HG02885 (cell line): ENCODE measurements around the gene PROB1.
A peak's percentile ranks its signal among the peaks of the same experiment; 100 is the strongest.
"Not testable (repeated sequence)": the region's sequence is repeated elsewhere in the genome, so short reads cannot be mapped to it uniquely, and the experiment has no call there.

Experiments
- ATAC-seq: cut with Tn5 transposase; IDR thresholded peaks from one replicate; pipeline ENCODE4 v1.9.1; 2021; ENCODE audit warnings: mild to moderate bottlenecking; ENCODE audit not compliant: unreplicated experiment, poor library complexity

The PROB1 gene

DNA sequence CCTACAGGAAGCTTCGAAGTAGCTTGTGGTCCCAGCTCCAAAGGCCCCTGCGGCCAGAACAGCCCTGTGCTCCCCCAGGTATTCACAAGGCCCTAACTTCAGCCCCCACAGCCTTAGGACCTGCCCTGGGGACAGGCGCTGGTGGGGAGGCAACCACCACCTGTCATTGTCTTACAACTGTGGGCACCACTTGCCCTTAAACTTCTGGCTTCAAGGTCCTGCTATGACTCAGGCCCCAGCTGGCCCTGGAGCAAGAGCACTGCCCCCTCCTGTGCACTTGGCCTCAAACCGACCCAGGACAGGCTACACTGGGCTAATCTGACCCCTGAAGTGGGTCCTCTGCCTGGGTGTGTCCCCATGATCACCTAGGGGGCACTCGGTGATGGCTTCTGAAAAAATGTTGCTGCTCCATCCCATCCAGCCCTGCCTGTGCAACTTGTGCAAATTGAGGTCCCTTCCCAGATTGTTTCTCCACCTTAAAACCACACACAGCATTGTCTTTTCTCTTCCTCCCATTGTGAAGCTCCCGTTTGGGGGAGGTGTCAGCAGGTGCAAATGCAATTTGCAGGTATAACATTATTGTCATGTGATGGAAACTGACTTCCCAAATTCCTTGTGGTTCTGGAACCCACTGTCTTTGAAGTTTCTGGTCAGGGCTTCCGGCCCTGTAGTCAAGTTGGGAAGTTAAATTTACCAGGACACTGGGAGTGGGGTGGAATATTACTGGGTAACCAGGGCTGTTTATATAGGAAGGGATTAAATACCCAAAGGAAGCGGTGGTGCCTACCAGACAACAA, 1.1 kb upstream of the PROB1 start:
- no peak for ATAC-seq

DNA sequence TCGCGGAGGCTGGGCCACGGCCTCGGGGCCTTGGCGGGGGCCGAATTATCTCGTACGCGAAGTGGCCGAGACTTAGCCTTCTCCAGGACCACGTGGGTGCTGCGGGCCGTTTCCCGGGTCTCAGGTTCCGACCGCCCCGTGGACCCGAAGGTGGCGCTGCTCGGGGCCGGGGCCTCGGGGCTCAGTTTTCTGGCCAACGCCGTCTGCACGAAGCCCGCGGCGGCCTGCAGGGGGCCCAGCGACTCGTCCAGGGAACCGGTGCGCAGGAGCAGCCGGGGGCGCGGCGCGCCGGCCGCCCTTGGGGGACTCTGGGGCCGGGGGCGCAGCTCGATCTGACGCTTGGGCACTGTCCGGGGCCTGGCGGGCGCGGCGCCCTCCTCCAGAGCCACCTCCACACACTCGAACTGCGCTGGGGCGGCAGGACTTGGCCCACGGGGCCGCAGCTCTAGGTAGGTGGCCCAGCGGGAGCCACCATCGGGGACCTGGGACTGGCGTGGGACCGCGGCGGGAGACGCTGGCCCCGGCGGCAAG, 716 bp downstream of the PROB1 start:
- peak; percentile 17 for ATAC-seq

DNA sequence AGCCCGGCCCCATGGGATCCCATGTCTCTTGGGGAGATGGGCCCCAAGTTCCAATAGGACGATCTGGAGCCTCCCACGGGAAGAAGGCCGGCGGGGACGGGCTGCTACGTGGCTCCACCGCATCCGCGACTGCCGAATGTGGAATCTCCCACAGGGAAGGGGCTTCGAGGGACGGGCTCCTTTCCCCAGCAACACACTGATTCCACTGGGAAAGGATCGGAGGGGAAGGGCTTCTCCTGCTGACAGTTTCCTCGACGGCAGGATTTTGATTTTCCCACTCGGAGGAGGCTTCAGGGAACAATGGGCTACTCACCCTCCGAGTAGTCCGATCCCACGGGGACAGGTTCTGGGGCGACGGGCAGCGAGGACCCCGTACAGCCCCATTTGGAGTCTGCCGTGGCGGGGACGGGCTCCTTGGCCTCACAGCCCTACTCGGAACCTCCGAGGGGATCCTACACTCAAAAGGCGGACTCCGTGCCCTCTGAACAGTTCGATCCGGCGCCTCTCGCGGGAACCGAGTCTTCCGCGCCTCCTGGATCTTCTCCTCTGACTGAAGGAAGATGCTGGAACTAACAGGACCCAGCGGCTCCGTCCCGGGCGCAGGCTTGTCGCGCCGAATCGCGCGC, 1.3 kb downstream of the PROB1 start:
- no peak for ATAC-seq

DNA sequence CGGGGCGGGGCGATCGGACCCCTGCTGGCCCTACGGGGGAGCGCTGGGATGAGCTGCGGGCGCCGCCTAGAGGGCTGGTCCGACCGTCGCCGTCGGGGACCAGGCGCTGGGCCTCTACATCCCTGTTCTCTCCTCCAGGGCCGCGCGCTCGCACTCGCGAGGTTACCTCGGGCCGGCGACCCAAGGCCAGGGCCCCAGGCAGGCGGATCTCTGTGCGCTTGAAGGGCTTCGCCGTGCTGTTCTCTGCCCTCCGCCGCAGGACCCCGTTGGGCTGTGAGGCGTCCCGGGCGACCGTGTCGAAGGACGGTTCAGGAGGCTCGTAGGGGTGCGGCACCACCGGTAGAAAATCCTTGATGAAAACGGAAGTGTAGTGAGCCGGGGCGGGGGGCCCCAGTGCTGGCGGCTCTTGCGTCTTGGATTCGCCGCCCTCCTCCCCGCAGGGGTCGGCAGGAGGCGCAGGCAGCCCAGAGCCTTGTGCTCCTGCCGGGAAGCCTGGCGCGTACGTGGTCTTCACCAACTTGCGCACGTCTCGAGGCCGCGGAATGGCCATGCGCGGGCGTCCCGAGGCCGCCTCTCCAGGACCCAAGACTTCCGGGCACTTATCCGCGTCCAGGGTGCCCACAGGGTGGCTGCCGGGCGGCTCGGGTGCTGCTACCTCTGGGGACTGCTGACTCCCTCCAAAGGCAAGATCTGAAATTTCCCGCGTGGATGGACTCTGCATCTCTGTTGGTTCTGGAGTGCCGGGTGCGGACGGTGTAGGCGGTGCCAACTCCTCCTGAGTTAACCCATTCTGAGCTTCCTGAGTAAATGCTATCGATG, 2.0 kb downstream of the PROB1 start:
- peak; percentile 54 for ATAC-seq

DNA sequence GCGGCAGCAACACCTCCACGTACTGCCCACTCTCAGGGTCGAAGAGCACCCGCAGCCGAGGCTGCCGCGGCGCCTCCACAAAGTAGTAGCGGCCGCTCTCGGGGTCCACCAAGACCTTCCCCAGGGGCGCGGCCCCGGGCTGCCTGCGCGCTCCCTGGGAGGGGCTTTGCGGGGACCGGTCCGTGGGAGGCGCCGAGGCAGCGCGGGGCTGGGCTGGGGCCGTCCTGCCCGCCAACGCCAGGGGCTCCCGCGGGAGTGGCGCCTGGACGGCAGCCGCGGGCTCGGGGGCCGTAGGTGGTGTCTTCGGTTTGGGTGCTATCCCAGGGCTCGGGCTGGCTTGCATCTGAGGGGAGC, 2.6 kb downstream of the PROB1 start:
- ATAC-seq, result no peak

DNA sequence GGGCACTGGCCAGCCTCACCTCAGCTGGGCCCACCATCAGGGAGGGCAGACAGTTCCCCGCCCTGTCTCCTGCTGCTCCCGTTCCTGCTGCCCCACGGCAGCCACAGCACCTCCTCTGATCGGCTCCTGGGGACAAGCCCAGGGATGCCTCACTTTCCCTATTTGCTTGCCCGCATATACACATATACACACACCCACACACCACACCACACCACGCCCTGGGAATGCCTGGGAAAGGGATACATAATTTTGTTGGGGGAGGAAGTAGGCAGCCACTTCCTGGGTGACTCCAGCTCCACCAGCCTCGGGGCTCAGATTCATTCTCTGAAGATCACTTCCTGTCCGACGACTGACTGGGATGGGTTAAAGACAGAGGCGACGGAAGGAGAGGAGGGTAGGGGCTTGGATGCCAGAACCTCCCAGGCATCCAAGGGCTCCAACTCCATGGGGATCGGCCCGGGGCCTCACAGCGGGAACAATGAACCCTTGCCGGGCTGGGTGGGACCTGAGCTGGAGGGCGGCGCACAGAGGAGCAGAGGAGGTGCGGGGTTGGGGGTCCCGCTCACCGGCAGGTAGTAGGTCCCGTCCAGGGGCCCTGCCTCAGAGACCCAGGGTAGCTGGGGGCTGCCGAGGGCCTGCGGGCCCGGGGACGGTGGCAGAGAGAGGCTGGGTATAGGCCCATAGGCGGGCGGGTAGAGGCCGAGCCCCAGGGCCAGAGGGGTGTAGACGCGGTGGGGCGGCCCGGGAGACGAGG, 3.2 kb downstream of the PROB1 start:
- ATAC-seq, result peak; percentile 0

DNA sequence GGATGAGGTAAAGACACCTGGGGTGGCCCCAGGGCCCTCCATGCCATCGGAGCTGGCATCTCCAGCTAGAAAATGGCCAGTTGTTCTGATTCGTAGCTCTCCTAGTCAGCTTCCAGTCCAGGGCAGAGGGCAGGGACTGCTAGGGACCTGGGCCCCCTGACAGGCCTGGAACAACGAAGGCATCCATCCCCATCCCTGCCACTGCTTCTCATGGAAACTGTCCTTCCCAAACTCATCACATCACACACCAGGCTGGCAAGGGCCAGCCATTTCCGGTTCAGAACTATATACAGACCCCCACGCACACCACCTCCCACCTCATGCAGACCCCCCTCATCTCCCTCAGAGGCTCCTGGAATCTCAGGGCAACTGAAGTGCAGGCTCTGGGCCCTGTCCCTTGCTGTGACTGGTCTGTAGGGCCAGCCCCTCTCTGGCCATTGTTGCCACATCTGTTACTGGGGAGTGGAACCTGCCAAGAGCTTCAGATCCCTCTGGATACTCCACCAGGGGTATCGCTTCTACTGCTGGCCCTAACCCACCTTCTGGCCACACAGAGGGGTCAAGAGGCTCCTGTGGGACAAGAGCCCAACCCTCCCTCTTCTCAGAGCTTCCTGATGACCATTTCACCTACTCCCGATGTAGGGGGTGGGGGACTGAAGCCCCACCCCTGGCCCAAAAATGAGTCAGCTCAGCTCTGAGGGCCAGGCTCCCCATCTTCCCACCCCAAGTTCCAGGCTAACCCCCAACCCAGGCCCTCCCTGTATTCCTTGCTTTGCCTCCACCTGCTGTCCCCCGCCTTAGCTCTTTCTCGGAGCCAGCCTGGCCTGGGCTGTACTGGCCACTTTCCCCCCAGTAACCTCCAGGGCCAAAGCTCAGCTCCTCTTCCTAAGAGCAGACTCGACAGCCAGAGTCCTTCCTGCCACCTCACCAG, 4.0 kb downstream of the PROB1 start:
- no peak for ATAC-seq

DNA sequence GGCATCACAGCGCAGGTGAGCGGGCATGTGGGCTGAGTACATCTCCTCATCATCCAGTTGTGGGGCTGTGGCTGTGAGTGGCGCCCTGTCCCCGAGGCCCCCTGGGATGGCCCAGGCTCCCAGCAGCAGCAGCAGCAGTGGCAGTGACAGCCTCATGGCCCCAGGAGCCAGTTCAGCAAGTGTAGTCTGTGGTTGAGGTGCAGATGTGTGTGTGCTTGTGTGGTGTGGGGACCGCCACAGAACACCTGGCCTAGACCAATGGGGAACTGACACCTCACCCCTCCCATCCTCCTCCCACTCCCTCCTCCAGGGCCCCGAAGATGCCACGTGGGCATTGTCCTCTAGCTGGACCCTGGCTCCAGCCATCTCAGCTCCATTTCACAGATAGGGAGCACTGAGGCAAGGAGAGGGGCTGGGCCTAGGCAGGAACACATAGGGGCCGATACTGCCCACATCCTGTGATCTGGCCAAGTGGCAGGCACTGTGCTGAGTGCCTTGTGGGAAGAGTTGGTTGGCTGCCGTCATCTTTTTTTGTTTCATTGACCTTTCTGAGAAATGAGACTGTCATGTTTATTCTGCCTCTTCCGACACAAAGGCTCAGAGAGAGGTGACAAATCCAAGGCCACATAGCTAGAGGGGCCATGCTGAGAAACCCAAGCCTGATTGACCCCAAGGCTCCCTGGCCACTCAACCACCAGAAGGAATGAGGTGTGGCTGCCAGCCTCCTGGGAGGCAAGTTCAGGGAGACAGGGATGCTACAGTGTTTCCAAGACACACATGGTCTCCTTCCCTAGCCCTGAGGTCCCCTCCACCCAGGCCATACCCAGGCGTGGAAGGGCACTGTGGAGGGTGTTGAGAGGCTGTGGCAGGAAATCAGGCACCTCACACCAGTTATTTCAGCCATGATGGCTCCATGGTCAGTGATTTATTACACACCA, 4.9 kb downstream of the PROB1 start, which contains the start of gene MZB1:
Gene MZB1, minus strand, starts transcription at position 213 of the 938 bp plus-strand sequence. Its CDS starts 57 bp downstream, at position 156.
- peak; percentile 53 for ATAC-seq

DNA sequence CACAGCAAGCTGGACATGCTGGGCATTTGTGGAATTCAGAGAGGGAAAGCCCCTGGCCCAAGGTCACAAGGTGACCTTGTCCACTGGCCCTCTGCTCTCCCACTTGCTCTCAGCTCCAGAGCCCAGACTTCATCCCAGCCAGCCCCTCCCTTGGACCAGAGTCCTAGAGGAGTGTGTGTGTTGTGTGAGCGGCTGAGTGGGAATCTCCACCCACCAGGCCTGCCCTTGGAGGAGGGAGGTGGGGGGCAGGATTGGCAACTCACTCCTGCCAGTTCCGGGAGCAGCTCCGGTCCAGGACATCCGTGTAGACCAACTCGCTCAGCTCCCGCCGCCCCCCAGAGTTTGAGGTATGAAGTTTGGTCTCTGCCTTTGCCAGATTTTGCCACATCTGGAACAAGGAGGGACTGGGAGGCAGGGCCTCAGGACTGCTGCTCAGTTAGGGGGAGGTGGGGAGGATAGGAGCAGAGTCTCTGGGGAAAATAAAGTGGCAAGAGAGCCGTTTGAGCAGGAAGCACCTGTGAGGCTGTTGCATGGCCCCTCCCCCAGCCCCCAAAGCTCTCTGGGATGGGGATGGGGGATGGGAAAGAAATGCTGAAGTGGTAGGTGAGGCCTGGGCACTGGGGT, 6.6 kb downstream of the PROB1 start:
- no peak for ATAC-seq

DNA sequence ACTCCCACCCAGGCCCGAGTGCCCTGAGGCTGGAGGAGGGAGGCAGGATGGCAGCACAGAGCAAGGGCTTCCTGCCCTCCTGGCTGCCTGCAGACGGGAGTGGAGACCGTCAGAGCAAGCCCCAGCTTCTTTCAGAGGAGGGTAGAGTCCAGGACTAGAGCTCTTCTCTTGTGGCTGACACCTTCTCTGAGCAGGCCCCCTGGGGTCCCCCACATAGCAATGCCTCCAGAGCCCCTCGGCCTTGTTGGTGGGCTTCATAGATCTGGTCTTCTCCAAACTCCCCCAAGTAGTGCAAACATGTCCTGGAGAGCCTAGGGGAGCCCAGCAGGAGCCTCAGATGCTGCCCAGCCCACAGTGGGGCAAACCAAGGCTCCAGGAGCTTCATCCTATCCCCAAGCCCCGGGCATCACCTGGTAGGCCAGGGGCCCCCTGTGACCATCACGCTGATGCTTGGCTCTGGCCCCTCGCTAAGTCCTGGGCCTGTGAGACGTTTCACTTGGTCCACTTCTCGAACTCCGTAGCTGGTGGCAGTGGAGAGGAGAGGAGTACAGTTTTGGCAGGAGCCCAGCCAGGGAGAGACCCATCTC, 7.2 kb downstream of the PROB1 start:
- no peak for ATAC-seq

DNA sequence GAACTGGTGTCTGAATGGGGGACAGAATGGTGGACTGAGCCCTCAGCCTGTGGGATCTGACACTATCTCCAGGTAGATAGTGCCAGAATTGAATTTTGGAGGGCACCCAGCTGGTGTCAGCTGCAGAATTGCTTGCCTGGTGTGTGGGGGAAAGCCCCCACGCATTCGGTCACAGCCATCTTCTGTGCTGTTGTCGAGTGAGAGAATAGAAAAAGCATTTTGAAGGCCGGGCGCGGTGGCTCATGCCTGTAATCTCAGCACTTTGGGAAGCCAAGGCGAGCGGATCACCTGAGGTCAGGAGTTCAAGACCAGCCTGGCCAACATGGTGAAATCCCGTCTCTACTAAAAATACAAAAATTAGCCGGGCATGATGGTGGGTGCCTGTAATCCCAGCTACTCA, 7.9 kb downstream of the PROB1 start:
- not testable (repeated sequence) for ATAC-seq

DNA sequence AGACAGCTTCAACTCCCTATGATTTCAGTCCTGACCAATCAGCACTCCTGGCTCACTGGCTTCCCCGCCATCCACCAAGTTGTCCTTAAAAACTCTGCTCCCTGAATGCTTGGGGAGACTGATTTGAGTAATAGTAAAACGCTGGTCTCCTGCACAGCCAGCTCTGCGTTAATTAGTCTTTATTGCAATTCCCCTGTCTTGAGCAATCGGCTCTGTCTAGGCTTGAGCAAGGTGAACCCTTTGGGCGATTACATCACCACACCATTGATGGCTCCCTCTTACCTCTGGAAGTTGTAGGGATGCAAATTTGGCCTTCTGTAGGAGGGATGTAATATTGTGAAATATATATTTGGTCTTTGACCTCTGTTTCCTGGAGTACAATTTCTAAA, 8.9 kb downstream of the PROB1 start:
- ATAC-seq, result no peak

DNA sequence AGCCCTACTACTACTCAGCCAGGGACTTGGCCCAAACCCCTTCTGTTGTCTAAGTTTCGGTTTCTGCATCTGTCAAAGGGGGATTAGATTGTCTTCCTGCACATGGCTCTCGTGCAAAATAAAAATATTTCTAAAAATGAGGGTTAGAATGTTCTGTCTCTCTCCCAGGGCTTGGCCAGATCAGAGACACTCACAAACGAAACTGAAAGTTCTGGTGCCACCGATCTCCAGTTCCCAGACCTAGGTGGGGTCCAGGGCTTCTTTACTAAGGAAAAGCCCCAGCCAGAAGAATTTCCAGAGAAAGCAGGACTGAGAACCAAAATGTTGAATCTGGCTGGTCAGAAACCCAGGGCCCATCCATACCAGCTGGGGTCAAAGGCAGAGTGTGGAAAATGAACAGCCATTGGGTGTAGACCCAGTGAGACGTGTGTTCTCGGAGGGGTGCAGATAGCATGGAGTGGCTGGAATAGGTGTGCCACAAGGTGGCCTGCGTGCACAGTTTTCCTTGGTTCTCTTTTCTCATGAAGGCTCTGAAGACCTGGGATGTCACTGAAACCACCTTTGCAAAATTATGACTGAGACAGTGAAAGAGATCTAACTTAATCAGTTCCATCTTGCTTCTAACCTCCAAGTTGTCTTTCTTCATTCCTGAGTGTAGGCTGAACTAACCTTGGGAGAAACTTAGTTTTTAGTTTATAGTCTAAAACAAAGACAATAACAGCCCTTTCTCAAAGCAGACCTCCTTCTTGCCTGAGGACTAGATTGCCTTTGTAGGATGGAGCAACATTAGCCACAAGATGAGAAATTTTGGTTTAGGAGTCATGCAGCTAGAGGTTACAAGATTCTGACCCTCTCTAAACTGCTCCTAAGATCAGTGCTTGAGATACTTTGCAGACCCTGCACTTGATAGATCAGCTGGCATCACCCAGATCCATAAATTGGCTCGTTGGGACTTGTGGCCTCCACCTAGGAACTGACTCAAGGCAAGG, 9.5 kb downstream of the PROB1 start:
- ATAC-seq, result no peak

DNA sequence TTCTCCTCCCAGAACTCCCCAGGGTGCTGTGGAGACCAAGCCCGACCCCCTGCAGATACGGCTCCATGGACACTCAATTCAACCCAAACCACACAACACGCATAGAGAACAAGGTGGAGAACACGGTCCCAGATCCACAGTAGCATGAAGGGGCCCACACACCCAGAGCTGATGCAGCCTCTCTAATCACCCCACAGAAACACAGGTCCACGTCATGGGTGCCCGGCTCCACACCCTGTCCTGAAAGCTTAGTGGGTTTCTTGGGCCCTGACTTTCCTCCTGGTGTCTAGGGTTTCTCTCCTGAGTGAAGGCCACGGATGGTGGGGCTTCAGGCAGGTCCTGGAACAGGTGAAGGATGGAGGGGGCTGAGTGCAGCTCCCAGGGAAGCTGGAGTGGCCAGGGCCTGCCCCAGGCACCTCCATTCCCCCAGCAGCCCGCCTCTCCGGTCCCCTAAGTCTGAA, 10.3 kb downstream of the PROB1 start:
- no peak for ATAC-seq

DNA sequence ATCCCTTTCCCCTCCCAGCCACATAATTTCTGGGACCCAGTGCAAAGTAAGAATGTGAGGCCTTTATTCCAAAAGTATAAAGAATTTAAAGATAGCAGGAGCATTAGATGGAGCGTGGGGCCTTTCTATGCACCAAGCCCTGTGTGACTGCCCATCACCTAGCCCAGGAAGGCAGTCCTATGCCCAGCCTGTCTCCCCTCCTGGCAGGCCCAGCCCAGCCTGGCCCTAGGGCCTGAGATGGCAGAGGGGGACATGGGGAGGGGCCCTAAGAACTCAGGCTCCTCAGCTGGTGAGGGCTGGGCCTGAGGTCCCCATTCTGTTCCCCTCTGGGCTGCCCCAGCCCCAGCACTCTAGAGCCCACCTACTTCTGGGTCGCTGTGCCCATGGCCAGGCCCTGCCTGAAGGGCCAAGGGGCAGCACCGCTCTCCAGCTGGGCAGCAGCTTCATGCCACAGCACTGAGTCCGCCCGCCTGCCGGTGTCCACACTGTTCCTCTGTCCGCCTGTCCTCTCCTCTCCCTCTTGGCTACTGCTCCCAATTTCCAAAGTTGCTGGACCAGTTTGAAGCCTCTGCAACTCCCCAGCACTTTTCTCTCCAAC, 10.8 kb downstream of the PROB1 start:
- ATAC-seq, result no peak
